SW480 (cell line): ENCODE results near the gene VTCN1.
"Not testable (repeated sequence)": the region's sequence is repeated elsewhere in the genome, so short reads cannot be mapped to it uniquely, and the experiment has no call there.

Source experiments
- DNase-seq: peaks from one replicate; pipeline ENCODE4 v3.0.0-alpha.2; 2016; ENCODE audit warnings: low spot score

Gene VTCN1

GRCh38 chr1:117123274-117123673, 87.5 kb downstream of the VTCN1 start:
- no peak for DNase-seq

GRCh38 chr1:117122330-117123025, 88.2 kb downstream of the VTCN1 start:
- DNase-seq, result no peak

- DNase-seq, result peak; percentile 93
These were observed 89.0 kb downstream of the VTCN1 start, which contains the start of gene TRIM45 for GRCh38 chr1:117121589-117122329. Gene TRIM45 (minus strand): TSS chr1:117121749. CDS start chr1:117121201, 548 bp downstream.

GRCh38 chr1:117120774-117121588, 89.7 kb downstream of the VTCN1 start:
- DNase-seq, result peak; percentile 47

- DNase-seq, result not testable (repeated sequence)
These were observed 91.6 kb downstream of the VTCN1 start for GRCh38 chr1:117119144-117119543.

GRCh38 chr1:117118137-117118536, 92.6 kb downstream of the VTCN1 start:
- DNase-seq, result no peak

- DNase-seq, result no peak
These were observed 93.0 kb downstream of the VTCN1 start for GRCh38 chr1:117117697-117118096.

GRCh38 chr1:117116784-117117130, 94.0 kb downstream of the VTCN1 start:
- DNase-seq, result no peak

GRCh38 chr1:117116090-117116783, 94.5 kb downstream of the VTCN1 start:
- no peak for DNase-seq

GRCh38 chr1:117114877-117115276, 95.8 kb downstream of the VTCN1 start:
- no peak for DNase-seq

GRCh38 chr1:117113199-117113598, 97.5 kb downstream of the VTCN1 start:
- no peak for DNase-seq

- DNase-seq, result no peak
These were observed 98.5 kb downstream of the VTCN1 start for GRCh38 chr1:117112047-117112717.

GRCh38 chr1:117110774-117111173, 100.0 kb downstream of the VTCN1 start:
- no peak for DNase-seq

- DNase-seq, result no peak
These were observed 103.4 kb downstream of the VTCN1 start for GRCh38 chr1:117107364-117107763.

- peak; percentile 6 for DNase-seq
These were observed 104.2 kb downstream of the VTCN1 start for GRCh38 chr1:117106478-117106877.

- no peak for DNase-seq
These were observed 105.0 kb downstream of the VTCN1 start for GRCh38 chr1:117105722-117106121.

GRCh38 chr1:117104986-117105385, 105.7 kb downstream of the VTCN1 start:
- DNase-seq, result no peak

- DNase-seq, result not testable (repeated sequence)
These were observed 108.9 kb downstream of the VTCN1 start for GRCh38 chr1:117101858-117102257.

GRCh38 chr1:117101334-117101733, 109.4 kb downstream of the VTCN1 start:
- no peak for DNase-seq

GRCh38 chr1:117098287-117098890, 112.3 kb downstream of the VTCN1 start:
- no peak for DNase-seq

GRCh38 chr1:117097443-117097842, 113.3 kb downstream of the VTCN1 start:
- DNase-seq, result no peak
